Aorta (tissue), 5 donors: Measurements from ENCODE around the gene SHROOM3. TPM values are rescaled to one million over a fixed set of nuclear protein-coding genes. Genes with fewer than 3 reads are reported as not detected.

ENCODE experiments used
- ATAC-seq: fragments of 200-7000 bp; cut with Tn5 transposase; one replicate; pipeline ENCODE4 v1.9.1; 2022; ENCODE audit warnings: moderate library complexity; ENCODE audit not compliant: low FRiP score
- DNase-seq, 2 donors: peaks; one replicate each; pipeline ENCODE4 v3.0.0-alpha.2; 2020
- H3K27ac ChIP-seq, 2 donors: one replicate each; pipeline ENCODE4 v1.5.1; 2013; ENCODE audit warnings: low read length in 2 of 2, mild to moderate bottlenecking in 2 of 2, moderate library complexity in 2 of 2, control low read depth in 1 of 2, inconsistent platforms in 1 of 2, low read depth in 1 of 2
- H3K27me3 ChIP-seq, 2 donors: one replicate each; pipeline ENCODE4 v1.6.1; 2013; ENCODE audit warnings: control low read depth in 1 of 2, low read length in 1 of 2, mild to moderate bottlenecking in 1 of 2, moderate library complexity in 1 of 2; ENCODE audit not compliant: insufficient read depth in 2 of 2, control insufficient read depth in 1 of 2
- H3K36me3 ChIP-seq, 2 donors: one replicate each; pipeline ENCODE4 v1.6.1; 2013; ENCODE audit warnings: control low read depth in 1 of 2, low read length in 1 of 2, mild to moderate bottlenecking in 1 of 2; ENCODE audit not compliant: insufficient read depth in 2 of 2, control insufficient read depth in 1 of 2
- H3K4me1 ChIP-seq, 2 donors: one replicate each; pipeline ENCODE4 v1.6.1; 2013; ENCODE audit warnings: low read length in 2 of 2, control low read depth in 1 of 2, mild to moderate bottlenecking in 1 of 2, moderate library complexity in 1 of 2; ENCODE audit not compliant: insufficient read depth in 2 of 2, control insufficient read depth in 1 of 2
- H3K4me3 ChIP-seq, 2 donors: one replicate each; pipeline ENCODE4 v1.5.1; 2013; ENCODE audit warnings: low read length in 2 of 2, control low read depth in 1 of 2, mild to moderate bottlenecking in 1 of 2
- H3K9me3 ChIP-seq: one replicate; pipeline ENCODE4 v1.6.1; 2013; ENCODE audit warnings: mild to moderate bottlenecking, low read length; ENCODE audit not compliant: control insufficient read depth
- WGBS, 2 donors: extraction: QIAGEN DNeasy Blood & Tissue Kit; methylation state at CpG; one replicate each; pipeline ENCODE4 v1.1.7; 2013; 5-methylcytosine and 5-hydroxymethylcytosine counted together
- intact Hi-C, 2 donors: fragments of 100-400 bp; cut with DNase I; formaldehyde crosslinking; loops; one replicate each; pipeline versions ENCODE4 v1.14.2 to v1.15.0; 2022
- polyA plus RNA-seq, 2 donors: library from polyadenylated mRNA; stranded (reverse); fragments of 200-250 nt; gene quantifications; one replicate each; pipeline ENCODE4 v1.2.3, GENCODE V29; 2013
- total RNA-seq, 2 donors: library from RNA; stranded (reverse); fragmentation: NEBNext Ultra II Directional; extraction: Animal tissue kit (Norgen Biotek cat#: 25700); gene quantifications; one replicate each; pipeline ENCODE4 v1.2.1, GENCODE V29; 2021
- donor health status: healthy with polysubstance abuse.
- donor health status: Bipolar disorder and iron deficiency.
- donor health status: DM: no; HTN: no; CAD: no.
- donor health status: DM: no; HTN: no; CAD: no.
- donor health status: DM: yes; HTN: yes; CAD: no.

SHROOM3 gene
- total and polyA plus RNA-seq, 4 donors = 14.1 to 173 (median 32.8) TPM

GRCh38 chr4:76666944-76667532 is 232.0 kb downstream of the SHROOM3 start:
- no peak overlapping the region for H3K27ac ChIP-seq
- DNase-seq (no peak), ATAC-seq (no peak)
- H3K4me1 ChIP-seq = peaks cover 5 to 7% of the 10 kb centered on the region in 2 donors
- no peaks in the 10 kb centered on the region for H3K27me3 ChIP-seq
- WGBS, 2 donors = 67 to 70% methylated on average over 5 of the region's 5 CpGs
- peaks cover 0 to 3% of the 10 kb centered on the region in 2 donors for H3K36me3 ChIP-seq
- H3K9me3 ChIP-seq = no peaks in the 10 kb centered on the region
- no peak overlapping the region for H3K4me3 ChIP-seq
- intact Hi-C loops = no loop called here

DNA sequence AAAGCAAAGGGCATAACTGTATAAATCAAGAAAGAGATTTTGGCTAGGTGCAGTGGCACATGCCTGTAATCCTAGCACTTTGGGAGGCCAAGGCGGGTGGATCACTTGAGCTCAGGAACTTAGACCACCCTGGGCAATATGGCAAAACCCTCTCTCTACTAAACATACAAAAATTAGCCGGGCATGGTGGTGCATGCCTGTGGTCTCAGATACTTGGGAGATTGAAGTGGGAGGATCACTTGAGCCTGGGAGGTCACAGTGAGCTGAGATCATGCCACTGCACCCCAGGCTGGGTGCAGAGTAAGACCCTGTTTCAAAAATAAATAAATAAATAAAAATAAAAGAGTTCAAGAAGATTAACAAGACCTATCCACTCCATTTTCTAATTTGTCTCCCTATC is 235.6 kb downstream of the SHROOM3 start:
- Histone ChIP-seq H3K9me3 (no peaks in the 10 kb centered on the region), H3K36me3 (no peaks in the 10 kb centered on the region), H3K4me1 (peaks cover 0 to 3% of the 10 kb centered on the region in 2 donors), H3K27me3 (no peaks in the 10 kb centered on the region), H3K27ac (no peak overlapping the region), H3K4me3 (no peak overlapping the region)
- ATAC-seq = no peak
- 96 to 98% methylated on average over 2 of the region's 2 CpGs for WGBS, 2 donors
- intact Hi-C loops = no loop called here
- no peak for DNase-seq

DNA sequence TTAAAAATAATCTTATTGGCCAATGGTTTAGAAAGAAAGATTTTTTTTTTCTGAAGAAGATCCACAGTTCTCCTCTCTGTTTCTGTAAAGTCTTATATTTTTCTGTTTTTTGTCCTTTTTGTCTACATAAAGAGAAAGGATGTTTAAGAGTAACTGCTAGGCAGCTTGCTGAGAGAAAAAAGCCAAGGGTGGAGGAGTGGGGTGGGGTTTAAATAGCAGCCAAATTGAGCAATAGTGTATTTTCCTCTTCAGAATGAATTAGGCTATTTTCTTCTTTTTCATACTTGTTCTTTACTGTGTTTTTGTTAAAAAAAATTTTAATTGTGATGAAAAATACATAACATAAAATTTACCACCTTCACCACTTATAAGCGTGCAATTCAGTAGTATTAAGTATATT is 238.3 kb downstream of the SHROOM3 start:
- Histone ChIP-seq H3K27ac (no peak overlapping the region), H3K27me3 (no peaks in the 10 kb centered on the region), H3K4me3 (no peak overlapping the region), H3K4me1 (peaks cover 0 to 3% of the 10 kb centered on the region in 2 donors), H3K9me3 (no peaks in the 10 kb centered on the region), H3K36me3 (no peaks in the 10 kb centered on the region)
- ATAC-seq (no peak), DNase-seq (no peak)
- intact Hi-C loops = no loop called here
- 96 to 100% methylated on average over 1 of the region's 1 CpG for WGBS, 2 donors

DNA sequence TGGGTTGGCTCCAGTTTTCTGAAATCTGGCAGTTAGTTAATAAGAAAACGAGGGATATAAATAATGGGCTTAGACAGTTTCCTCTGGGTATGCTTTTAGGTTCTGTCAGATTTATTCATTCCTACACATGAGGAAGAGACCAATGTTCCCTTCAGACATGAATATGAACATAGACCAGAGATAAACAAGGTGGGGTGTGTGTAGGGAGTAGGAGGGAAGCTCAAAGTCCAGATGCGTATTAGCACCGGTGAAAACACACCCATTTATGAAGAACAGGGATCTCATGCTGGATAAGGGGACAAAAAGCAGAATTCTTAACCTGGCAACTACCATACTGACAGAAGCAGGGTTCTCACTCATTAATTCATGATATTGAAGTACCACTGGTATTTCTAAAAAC is 240.0 kb downstream of the SHROOM3 start:
- peak overlapping the region in 1 of 2 donors; percentile 87 for H3K27ac ChIP-seq
- 90 to 93% methylated on average over 3 of the region's 3 CpGs for WGBS, 2 donors
- intact Hi-C loops = no loop called here

GRCh38 chr4:76677571-76678326 is 242.7 kb downstream of the SHROOM3 start:
- peaks cover 7 to 22% of the 10 kb centered on the region in 2 donors for H3K4me1 ChIP-seq
- ATAC-seq (no peak), DNase-seq (peak in 1 of 2 donors; percentile 63)
- WGBS, 2 donors = 4 to 7% methylated on average over 7 of the region's 7 CpGs
- intact Hi-C loops = no loop called here
- peak overlapping the region; percentile 80 to 98 for H3K27ac ChIP-seq
- H3K27me3 ChIP-seq = no peaks in the 10 kb centered on the region
- no peaks in the 10 kb centered on the region for H3K9me3 ChIP-seq
- H3K36me3 ChIP-seq = no peaks in the 10 kb centered on the region
- no peak overlapping the region for H3K4me3 ChIP-seq

More for the DNA sequence above, 240.0 kb downstream of the SHROOM3 start:
- Histone ChIP-seq H3K4me1 (peaks cover 0 to 3% of the 10 kb centered on the region in 2 donors), H3K4me3 (no peak overlapping the region), H3K27me3 (no peaks in the 10 kb centered on the region), H3K36me3 (no peaks in the 10 kb centered on the region), H3K9me3 (no peaks in the 10 kb centered on the region)
- no peak for DNase-seq
- ATAC-seq = no peak

DNA sequence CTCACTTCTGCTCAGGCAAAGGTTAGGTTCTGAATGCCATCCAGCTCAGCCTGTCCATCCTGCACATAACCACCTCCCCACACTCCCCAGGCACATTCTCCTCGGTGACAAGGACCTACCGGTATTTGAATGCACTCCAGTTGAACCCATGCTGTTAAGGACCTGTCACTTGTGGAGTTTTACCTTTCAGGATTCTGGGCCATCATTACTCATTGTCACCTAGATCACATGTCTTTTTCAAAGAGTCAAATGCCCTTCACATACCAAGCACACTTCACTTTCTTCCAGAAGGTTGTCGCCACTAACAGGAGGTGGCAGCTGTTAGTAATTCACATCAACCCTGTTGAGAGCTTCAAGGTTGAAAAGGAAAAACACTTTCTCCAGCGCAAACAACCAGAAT is 244.7 kb downstream of the SHROOM3 start:
- intact Hi-C loops = loop anchor here in 1 of 2 donors (5.0 kb wide), 1 partner anchor 67 kb away; no protein-coding TSS in a partner anchor
- no peak for ATAC-seq
- WGBS, 2 donors = 62 to 64% methylated on average over 4 of the region's 4 CpGs

DNA sequence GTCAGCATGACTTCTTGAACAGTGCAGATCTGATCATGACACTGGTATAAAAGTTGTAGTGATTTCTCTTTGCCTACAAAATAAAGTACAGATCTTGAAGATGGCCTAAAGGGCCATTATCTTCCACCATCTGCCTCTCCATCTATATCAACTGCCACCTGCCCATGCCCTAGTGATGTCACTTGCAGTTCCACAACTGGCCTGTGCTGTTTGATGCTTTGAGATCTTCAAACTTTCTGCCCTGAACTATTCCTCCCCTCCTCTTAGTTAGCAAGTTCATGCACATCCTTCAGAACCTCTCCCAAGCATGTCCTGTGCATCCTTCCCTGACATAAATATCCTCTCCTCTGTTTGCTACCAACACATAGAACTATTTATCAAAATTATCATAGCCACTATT is 245.9 kb downstream of the SHROOM3 start:
- no peak overlapping the region for H3K4me3 ChIP-seq
- no peaks in the 10 kb centered on the region for H3K36me3 ChIP-seq
- ATAC-seq (no peak), DNase-seq (no peak)
- intact Hi-C loops = loop anchor here in 1 of 2 donors (5.0 kb wide), 1 partner anchor 69 kb away; no protein-coding TSS in a partner anchor
- H3K27ac ChIP-seq = peak overlapping the region in 1 of 2 donors; percentile 37
- H3K4me1 ChIP-seq = peaks cover 7 to 28% of the 10 kb centered on the region in 2 donors
- H3K27me3 ChIP-seq = no peaks in the 10 kb centered on the region
- H3K9me3 ChIP-seq = no peaks in the 10 kb centered on the region

More for the DNA sequence above, 244.7 kb downstream of the SHROOM3 start:
- no peak for DNase-seq
- no peak overlapping the region for H3K4me3 ChIP-seq
- peak overlapping the region; percentile 7 to 79 for H3K27ac ChIP-seq
- H3K4me1 ChIP-seq = peaks cover 7 to 28% of the 10 kb centered on the region in 2 donors
- H3K27me3 ChIP-seq = no peaks in the 10 kb centered on the region
- no peaks in the 10 kb centered on the region for H3K36me3 ChIP-seq
- H3K9me3 ChIP-seq = no peaks in the 10 kb centered on the region

- H3K9me3 ChIP-seq = no peaks in the 10 kb centered on the region
- H3K27me3 ChIP-seq = no peaks in the 10 kb centered on the region
- WGBS, 2 donors = 6 to 9% methylated on average over 1 of the region's 1 CpG
- no peak overlapping the region for H3K4me3 ChIP-seq
- DNase-seq (no peak), ATAC-seq (no peak)
- peak overlapping the region; percentile 75 to 77 for H3K27ac ChIP-seq
- intact Hi-C loops = loop anchor here in 1 of 2 donors (5.0 kb wide), 1 partner anchor 70 kb away; no protein-coding TSS in a partner anchor
- peaks cover 7 to 27% of the 10 kb centered on the region in 2 donors for H3K4me1 ChIP-seq
- no peaks in the 10 kb centered on the region for H3K36me3 ChIP-seq
Observed at GRCh38 chr4:76681996-76682395, 247.0 kb downstream of the SHROOM3 start.
